H1 (cell line): ENCODE measurements around the gene SLC16A11. TPM values are rescaled to one million over a fixed set of nuclear protein-coding genes. Genes with fewer than 3 reads are reported as not detected.

Source experiments
- ASH2L ChIP-seq: fragments of 200-600, 300-600 bp; sonication (generic); IDR thresholded peaks from one replicate; pipeline ENCODE4 v1.7.1; 2017; ENCODE audit warnings: low read length
- BCL11A ChIP-seq, 2 experiments: IDR thresholded peaks; one replicate each; pipeline ENCODE4 v1.6.1; 2011; ENCODE audit warnings: low read depth in 2 of 2, low read length in 2 of 2, mild to moderate bottlenecking in 2 of 2
- BRCA1 ChIP-seq: IDR thresholded peaks from 2 replicates; pipeline ENCODE4 v1.6.1; 2012; ENCODE audit warnings: low read depth, low read length, improper control_type of control experiment
- CBX8 ChIP-seq: fragments of 300-800, 300-1000 bp; sonication (generic); IDR thresholded peaks from 2 replicates; pipeline ENCODE4 v1.7.1; 2016; ENCODE audit warnings: low read depth, low read length, borderline replicate concordance
- CHD1 ChIP-seq: IDR thresholded peaks from 2 replicates; pipeline ENCODE4 v1.6.1; 2012; ENCODE audit warnings: low read depth, low read length, improper control_type of control experiment
- CHD7 ChIP-seq: fragments of 300-600 bp; sonication (generic); IDR thresholded peaks from 2 replicates; pipeline ENCODE4 v1.7.1; 2012; ENCODE audit warnings: low read length, moderate library complexity, mild to moderate bottlenecking, inconsistent platforms; ENCODE audit not compliant: insufficient replicate concordance
- SIRT6 ChIP-seq: IDR thresholded peaks from one replicate; pipeline ENCODE4 v1.7.1; 2012; ENCODE audit warnings: low read length, inconsistent platforms
- SRF ChIP-seq: IDR thresholded peaks from 2 replicates; pipeline ENCODE4 v1.6.1; 2011; ENCODE audit warnings: mild to moderate bottlenecking, low read depth, low read length, moderate library complexity
- TAF1 ChIP-seq: IDR thresholded peaks from 2 replicates; pipeline ENCODE4 v1.6.1; 2011; ENCODE audit warnings: mild to moderate bottlenecking, low read depth, low read length
- TCF12 ChIP-seq: IDR thresholded peaks from 2 replicates; pipeline ENCODE4 v1.6.1; 2011; ENCODE audit warnings: low read depth, mild to moderate bottlenecking, low read length
- TEAD4 ChIP-seq: IDR thresholded peaks from 2 replicates; pipeline ENCODE4 v1.6.1; 2012; ENCODE audit warnings: low read depth, low read length, inconsistent platforms, mixed read lengths
- YY1 ChIP-seq: IDR thresholded peaks from 2 replicates; pipeline ENCODE4 v1.6.1; 2011; ENCODE audit warnings: low read depth, mild to moderate bottlenecking, low read length
- polyA plus RNA-seq, 7 experiments: library from polyadenylated mRNA; depleted of rRNA in 3 of 7; stranded (reverse) in 5 of 7; unstranded in 2 of 7; fragments of >200 nt in 5 of 7; fragments of 200-250 nt in 2 of 7; gene quantifications; 1 replicate in 5 of 7; 2 replicates in 1 of 7; 4 replicates in 1 of 7; pipeline versions ENCODE4 v1.2.1 to v1.2.3, GENCODE V29; 2011 to 2013; ENCODE audit warnings: missing spikeins in 2 of 7, mixed read lengths in 2 of 7
- total RNA-seq: library from RNA; stranded (reverse); fragmentation: NEBNext Ultra II Directional; extraction: Animal tissue kit (Norgen Biotek cat#: 25700); gene quantifications from 2 replicates; pipeline ENCODE4 v1.2.1, GENCODE V29; 2021

SLC16A11 gene
- total and polyA plus RNA-seq, 2 of the 8 experiments (the other 6 are each of a cell fraction or from before 2014, with no cell fraction given) = 0.35 to 0.39 TPM

GRCh38 chr17:7023576-7024401 lies 20.1 kb downstream of the SLC16A11 start (continued):
- TF ChIP-seq CHD7 (no peak), YY1 (no peak), CHD1 (no peak), TAF1 (no peak), SRF (no peak), TEAD4 (no peak), ASH2L (no peak), TCF12 (no peak), BCL11A (IDR thresholded peaks at IDR 0.05; ENCODE audit: low read depth in 2 of 2, low read length in 2 of 2) (no peak), CBX8 (no peak), BRCA1 (no peak), SIRT6 (no peak)
